ENCODE data around the gene ZZZ3.
"Not testable (repeated sequence)": the region's sequence is repeated elsewhere in the genome, so short reads cannot be mapped to it uniquely, and the experiment has no call there.

ZZZ3 gene

DNA sequence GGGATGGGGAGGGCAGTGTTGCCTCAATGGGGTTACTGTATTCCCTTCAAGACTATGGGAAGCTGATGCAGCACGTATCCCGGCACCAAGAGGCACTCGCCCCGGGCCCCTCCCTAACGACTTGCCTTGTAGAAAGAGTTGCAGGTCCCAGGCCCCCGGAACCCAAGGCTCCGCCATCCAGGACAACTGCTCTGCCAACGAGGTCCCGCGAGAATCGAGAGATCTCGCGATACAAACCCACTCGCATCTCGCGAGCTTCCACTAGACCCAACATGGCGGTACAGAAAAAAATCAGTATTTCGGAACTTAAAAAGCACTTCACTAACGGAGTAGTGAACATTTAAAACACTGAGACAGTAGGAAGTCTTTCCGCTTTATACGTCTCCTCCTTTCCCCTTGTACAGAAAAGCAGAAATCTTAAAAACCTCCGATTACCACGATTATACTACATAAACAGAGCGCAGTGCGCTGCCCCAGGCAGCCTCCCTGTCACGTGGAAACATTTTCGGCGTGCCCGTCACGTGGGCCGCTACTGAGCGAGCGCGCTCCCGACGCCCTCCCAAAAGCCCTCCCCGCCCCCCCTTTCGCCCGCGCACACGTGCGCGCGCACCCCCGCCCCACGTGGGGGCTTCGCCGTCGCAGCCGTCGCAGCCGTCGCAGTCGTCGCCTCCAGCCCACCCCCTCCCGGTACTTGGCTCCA is at the start of gene ZZZ3:
Gene ZZZ3, minus strand, starts transcription at position 199 of the 700 bp plus-strand sequence. CDS start 49,304 bp downstream, outside the sequence.
- DNase-seq: peak; percentile 96

DNA sequence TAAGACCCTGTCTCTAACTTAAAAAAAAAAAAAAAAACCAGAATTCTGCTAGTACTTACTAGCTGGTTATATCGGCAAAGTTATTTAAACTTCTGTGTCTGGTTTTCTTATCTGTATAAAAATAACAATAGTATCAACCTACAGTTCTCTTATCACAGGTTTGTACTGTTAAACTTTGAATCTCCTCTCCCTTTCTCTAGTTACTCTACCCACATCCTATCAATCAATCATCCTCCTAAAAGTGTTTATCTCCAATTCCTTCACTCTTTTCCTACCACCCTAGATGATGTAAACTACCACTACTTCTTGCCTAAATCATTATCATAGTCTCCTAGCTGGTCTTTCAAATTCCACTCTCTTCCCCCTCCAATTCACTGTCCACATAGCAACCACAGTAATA is 49.6 kb upstream of the ZZZ3 start:
- no peak for DNase-seq

DNA sequence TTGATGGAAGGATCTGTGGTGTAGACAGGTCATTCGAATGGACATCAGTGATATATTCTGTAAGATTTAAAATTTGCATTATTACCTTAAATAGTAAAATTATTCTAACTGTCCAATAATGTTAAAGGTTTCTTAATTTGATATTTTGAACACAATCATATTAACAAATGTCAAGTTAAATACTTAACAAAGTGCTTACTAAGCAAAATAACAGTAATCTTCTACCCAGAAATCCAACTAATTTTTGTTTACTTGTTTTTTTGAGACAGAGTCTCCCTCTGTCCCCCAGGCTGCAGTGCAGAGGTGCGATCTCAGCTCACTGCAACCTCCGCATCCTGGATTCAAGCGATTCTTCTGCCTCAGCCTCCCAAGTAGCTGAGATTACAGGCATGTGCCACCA is 43.2 kb upstream of the ZZZ3 start:
- DNase-seq: no peak

DNA sequence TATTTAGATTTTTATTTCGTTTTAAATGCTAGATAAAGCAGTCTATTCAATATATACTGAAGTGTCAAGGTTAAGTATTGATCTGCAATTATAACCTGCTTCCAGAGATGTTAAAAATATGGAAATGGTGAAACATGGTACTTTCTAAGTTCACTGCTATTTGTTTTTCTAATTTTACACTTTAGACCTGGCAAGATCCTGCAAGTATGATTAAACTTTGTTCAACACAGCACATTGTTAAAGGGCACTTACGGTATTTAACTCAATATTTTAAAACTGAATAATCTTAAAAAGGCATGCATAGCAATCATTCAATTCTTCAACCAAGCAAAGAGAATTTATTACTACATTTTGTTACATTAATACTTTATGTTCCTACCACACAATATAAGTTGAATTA is 35.7 kb upstream of the ZZZ3 start:
- DNase-seq: no peak

DNA sequence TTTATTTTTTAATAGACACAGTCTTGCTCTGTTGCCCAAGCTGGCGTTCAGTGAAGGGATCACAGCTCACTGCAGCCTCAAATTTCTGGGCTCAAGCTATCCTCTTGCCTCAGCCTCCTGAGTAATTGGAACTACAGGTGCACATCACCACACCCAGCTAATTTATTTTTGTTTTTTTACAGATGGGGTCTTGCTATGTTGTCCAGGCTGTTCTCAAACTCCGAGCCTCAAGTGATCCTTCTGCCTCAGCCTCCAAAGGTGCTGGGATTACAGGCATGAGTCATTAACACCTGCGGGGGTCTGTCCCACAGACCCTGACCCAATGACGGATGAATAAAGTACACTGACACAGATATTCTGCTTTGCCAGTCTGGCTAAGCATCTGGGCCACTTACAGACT is 33.6 kb upstream of the ZZZ3 start:
- DNase-seq: no peak

DNA sequence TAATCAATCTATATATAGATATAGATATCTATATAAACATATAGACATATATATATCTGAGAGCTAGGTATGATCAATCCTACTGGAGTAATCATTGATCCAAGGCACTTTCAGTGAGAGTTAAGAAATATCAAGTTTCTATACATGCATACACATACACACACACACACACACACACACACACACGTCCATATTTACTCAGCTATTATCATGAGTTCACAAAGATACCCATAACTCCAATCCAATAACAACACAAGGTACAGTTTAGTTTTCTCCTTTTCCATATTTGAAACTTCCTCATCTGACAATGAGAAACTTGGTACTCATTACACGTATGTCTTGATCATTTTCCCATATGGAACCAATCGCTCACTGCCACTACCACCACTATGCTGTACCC is 27.3 kb upstream of the ZZZ3 start:
- DNase-seq: no peak

DNA sequence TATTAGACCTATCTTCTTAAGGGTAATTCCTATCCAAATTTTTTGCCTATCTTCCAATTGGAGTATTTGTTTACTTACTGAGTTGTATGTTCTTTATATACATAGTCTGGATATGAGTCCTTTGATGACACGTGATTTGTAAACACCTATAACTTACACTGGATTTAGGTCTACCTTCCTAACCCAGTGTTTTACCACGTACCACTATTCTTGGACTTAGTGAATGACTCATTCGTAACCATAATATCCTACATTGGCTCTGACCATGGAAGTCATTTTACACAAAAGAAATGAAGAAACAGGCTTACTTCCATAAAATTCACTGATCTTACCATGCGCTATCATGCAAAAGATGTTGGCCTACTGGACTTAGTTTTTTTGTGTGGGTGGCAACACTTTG is 23.9 kb upstream of the ZZZ3 start:
- DNase-seq: no peak

DNA sequence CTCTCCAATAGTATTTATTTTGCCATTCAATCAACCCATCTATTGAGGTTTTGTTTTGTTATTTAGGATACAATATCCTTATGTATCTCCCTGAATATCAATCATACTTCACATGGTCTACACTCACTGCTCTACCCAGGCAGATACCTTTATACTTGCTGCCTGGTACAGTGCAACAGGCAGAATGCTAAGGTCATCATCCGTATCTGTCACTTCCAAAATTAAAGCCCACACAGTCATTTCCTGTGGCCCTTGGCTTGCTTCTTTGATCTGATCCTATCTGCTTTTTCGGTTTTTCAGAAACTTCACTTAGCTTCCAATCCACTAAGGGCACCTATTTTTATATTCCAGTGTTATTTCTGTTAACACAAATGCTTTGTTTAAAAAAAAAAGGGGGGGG is 22.3 kb upstream of the ZZZ3 start:
- DNase-seq: no peak

DNA sequence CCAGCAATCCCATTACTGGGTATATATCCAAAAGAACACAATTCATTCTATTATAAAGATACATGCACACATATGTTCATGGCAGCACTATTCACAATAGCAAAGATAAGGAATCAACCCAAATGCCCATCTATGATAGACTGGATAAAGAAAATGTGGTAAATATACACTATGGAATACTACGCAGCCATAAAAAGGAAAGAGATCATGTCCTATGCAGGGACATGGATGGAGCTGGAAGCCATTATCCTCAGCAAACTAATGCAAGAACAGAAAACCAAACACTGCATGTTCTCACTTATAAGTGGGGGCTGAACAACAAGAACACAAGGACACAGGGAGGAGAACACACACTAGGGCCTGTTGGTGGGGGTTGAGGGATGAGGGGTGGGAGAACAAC is 17.2 kb upstream of the ZZZ3 start:
- not testable (repeated sequence) for DNase-seq

DNA sequence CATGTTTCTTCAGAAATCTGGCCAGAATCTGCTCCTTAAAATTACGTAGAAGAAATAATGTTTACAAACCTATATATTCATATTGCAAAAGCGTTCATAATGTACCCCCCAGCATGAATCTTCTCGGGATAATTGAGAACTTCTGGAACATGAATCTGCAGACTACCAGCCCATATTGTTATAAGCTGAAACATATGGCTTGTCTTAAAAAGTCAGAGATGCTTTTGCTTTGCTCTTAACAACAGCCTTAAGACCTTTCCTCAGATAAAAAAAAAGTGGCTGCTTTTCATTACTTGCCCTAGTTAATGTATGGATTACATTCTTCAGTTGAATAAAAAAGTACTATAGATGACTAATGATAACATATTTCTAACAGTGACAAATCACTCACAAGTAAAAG is 15.0 kb upstream of the ZZZ3 start:
- DNase-seq: no peak

DNA sequence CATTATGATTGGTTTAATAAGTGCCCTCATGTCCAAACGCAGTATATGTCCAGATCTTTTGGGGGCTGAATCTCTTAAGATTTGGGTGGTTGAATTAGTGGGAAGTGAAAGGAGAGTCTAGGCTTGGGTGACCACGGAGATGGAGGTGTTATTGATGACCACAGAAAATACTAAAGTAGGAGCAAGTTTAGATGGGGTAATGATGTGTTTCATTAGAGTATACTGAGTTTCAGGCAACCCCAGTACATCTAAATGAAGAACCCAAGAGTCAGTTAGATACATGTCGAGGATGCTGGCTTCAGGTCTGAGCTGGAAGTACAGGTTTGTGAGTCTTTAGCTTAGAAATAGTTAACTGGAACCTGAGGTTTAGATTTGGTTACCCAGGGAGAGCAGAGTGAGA is 6.5 kb upstream of the ZZZ3 start:
- DNase-seq: no peak

DNA sequence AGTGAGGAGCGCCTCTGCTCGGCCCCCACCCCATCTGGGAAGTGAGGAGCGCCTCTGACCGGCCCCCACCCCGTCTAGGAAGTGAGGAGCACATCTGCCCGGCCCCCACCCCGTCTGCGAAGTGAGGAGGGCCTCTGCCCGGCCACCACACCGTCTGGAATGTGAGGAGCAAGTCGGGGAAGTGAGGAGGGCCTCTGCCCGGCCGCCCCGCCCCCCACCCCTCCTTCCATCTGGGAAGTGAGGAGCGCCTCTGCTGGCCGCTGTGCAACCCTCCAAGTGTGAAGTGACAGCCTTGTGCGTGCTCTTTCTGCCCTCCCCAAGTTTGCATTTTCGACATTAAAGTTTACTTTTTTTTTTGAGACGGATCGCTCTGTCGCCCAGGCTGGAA is 5.1 kb upstream of the ZZZ3 start:
- no peak for DNase-seq

DNA sequence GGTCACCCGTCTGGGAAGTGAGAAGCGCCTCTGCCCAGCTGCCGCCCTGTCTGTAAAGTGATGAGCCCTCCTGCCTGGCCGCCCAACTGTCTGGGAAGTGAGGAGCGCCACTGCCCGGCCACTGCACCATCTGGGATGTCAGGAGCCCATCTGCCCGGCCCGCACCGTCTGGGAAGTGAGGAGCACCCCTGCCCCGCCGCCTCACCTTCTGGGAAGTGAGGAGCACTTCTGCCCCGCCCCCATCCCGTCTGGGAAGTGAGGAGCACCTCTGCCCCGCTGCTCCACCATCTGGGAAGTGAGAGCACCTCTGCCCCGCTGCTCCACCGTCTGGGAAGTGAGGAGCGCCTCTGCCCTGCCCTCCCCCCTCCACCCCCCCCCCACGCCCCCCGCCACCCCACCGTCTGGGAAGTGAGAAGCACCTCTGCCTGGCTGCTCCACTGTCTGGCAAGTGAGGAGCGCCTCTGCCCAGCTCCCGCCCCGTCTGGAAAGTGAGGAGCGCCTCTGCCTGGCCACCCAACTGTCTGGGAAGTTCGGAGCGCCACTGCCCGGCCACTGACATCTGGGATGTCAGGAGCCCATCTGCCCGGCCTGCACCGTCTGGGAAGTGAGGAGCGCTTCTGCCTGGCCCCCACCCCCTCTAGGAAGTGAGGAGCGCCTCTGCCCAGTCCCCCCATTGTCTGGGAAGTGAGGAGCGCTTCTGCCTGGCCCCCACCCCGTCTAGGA is 4.5 kb upstream of the ZZZ3 start:
- DNase-seq: no peak

DNA sequence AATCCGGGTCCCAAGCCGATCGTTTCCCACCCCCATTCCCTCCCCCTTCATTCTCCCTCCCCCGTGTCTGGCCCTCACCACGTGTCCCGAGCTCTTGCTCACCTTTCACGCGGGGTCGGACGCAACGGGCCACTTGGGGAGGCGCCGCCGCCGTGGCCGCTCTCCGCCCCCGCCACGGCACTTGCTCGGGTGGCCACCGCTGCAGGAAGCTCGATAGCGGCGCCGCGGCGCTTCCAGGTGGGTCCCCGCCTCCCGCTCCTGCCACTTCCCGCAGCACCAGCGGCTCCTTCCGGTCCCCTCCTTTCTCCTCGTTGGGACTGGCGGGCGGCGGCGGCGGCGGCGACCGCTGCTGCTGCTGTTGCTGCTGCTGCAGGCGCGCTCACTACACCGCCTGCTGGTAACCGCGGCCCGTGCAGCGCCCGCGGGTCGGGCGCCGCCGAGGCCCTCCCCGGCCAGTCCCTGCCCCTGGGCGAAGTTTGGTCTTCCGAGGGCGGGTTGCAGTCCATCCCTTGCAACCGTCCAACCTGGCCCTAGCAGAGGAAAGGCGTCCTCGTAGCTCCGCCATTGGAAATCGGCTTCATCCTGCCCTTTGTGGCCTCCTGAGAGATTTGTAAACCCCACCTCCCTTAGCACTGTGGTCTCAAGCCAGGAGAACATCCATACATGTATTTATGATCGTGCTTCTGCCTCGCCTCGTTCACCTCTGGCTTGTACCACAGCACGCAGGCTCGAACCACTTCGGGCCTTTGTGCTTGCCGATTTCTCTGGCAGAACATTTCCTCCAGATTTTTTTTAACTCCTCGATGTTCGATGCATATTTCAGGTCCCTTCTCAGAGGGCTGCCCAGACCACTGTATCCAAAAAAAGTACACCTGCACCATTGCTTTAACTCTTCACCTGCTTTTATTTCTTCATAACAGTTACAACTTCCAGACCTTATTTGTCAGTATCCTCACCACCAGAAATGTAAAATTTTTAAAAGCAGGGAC is 996 bp upstream of the ZZZ3 start:
- peak; percentile 97 for DNase-seq

DNA sequence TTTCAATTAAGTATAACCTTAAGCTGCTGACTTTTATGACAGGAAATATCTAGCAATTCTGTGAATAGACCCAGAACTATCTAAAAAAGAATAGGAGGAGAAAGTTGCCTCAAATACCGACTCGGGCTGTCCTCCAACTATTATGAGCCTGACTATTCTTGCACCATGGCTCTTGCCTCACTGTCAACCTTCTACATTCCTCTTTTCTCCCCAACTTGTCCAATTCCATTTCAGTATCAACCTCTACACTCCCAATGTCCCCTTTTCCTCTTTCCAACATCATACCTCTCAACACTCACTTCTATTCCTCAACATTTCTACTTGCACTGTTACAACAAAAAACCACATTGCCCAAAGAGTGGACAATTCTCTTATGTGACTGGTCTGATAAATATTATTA is 2.3 kb downstream of the ZZZ3 start:
- no peak for DNase-seq

DNA sequence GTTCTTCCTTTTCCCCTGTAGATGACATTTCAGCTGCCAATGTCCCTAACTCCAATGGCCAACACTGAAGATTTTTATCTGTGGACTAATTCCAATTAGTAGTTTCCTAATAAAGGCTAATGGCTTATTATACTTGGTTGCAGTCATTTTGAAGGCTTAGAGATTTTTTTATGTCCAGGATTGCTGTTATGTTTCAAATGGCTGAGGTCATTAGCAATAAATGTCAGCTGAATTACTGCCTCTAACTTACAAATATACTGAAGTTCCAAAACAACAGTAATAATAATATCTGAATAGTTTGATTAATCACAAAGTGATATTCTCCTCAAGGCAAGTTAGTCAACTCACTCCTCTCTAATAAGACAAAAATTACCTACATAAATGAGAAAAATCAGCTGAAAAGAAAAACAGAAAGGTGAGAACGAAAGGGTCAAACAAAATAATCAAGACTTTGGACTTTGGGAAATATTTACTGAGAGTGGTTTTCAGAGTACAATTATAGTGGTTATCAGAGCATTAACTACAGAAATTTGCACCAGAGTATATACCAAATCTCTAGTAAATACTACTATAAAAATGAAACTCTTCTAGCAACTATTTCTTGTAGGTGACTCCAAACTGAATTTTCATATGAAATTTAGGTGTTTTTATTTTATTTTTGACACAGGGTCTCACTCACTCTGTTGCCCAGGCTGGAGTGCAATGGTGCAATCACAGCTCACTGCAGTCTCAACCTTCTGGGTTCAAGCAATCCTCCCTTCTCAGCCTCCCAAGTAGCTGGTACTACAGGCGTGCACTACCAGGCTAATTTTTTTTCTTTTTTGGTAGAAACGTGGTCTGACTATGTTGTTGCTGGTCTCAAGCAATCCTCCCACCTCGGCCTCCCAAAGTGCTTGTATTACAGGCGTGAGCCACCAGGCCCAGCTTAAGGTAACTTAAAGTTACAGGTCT is 3.5 kb downstream of the ZZZ3 start:
- no peak for DNase-seq

DNA sequence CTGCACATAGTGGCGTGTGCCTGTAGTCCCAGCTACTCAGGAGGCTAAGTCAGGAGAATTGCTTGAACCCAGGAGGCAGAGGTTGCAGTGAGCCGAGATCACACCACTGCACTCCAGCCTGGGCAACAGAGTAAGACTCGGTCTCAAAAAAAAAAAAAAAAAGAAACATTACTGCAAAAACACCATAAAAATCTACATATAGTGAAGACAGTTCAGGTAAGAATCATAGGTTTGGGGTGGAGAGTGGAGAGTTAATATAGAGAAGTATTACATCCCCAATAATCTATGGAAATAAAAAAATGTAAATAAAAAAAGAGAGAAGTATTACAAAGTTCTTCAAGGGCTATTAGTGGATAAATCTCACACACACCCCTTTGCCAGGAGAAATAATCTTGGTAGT is 7.7 kb downstream of the ZZZ3 start:
- DNase-seq: not testable (repeated sequence)

DNA sequence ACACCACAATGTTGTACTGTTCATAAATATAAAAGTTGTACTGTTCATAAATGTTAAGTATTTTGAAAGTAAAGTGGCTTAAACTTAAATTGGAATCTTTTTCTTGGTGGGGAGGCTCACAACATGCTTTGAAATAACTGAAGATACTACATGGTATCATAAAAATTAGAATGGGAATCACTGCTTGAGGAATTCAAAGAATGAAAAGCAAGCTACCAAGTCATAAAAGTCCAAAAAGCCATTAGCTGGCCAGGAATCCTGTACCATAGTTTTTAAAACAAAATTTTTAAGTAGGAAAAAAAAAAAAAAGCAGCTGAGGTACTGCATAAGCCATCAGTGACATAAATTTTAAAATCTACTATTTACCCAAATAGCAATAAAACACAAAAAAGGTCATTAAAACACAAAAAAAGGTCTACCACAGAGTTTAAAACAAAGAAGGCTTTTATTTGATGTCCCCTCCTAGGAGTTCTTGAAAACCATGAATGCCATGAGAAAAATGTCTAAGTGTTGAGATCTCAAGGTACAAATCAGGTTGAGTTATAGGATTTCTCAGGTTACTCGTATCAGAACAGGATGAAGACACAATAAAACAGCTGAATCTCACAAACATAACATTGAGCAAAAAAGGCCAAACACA is 8.6 kb downstream of the ZZZ3 start:
- DNase-seq: no peak

DNA sequence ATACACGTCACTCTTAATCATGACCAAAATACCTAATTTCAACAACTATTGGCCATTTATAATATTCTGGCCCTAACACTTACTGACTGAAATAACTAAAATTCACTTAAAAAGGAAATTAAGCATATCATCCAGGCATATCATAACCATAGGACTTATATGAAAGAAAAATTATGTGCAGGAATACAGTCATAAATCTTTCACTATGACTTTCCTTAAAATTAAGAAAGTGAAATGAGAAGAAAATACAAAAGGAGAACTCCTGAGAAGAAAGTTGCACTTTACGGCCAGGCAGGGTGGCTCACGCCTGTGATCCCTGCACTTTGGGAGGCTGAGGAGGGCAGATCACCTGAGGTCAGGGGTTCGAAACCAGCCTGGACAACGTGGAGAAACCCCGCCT is 9.4 kb downstream of the ZZZ3 start:
- no peak for DNase-seq

DNA sequence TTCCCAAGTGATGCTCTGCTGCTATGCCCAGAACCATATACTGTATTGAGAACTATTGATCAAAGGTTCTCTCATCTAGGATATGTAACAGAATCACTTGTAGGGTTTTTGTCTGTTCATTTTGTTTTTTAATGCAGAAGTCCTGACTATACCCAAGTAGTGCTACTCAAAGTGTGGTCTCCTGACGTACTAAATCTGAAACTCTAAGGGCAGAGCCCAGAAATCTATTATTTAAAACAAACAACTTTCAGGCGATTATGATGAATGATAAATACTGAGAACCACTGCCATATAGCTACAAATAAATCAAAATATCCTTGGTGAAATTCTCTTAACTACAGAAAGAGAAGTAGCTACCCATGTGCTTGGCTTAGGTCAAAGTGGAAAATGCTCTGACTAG is 10.1 kb downstream of the ZZZ3 start:
- DNase-seq: no peak

DNA sequence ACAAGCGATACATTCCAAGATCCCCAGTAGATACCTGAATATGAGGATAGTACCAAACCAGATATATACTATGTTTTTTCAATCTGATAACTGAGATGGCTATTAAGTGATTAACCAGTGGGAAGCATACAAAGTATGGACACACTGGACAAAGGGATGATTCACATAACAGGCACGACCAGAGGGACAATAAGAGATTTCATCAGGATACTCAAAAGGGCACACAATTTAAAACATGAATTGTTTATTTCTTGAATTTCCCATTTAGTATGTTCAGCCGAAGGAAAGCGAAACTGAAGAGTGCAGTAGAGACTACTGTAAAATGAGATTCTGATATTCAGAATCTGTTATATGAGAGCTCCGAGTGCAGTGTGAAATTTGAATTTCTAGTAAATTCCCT is 10.6 kb downstream of the ZZZ3 start:
- DNase-seq: no peak

DNA sequence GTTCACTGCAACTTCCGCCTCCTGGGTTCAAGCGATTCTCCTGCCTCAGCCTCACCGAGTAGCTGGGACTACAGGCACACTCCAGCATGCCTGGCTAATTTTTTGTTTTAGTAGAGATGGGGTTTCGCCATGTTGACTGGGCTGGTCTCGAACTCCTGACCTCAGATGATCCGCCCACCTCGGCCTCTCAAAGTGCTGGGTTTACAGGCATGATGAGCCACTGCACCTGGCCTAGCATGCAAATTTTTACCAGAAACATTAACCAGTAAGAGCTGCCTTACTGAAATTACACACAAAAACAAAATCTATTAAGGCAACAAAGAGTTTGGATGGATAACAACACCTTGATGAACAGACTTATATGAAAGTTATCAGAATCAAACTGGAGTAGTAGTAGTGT is 12.1 kb downstream of the ZZZ3 start:
- DNase-seq: no peak

Measured in NCI-H82 (cell line).